Occipital lobe (tissue), 2 donors: Measurements from ENCODE around the gene KIF19. TPM values are rescaled to one million over a fixed set of nuclear protein-coding genes. Genes with fewer than 3 reads are reported as not detected.

Experiments
- DNase-seq: peaks from one replicate; lab custom pipeline; 2025; lab: John Stamatoyannopoulos, UW
- total RNA-seq: library from RNA; depleted of rRNA; stranded (reverse); fragments of >200 nt; gene quantifications from one replicate; pipeline ENCODE4 v1.2.3, GENCODE V29; 2014

KIF19 gene
- total RNA-seq, 1 donor from 2014 or later, result not detected

GRCh38 chr17:74303305-74303704, 22.7 kb upstream of the KIF19 start:
- no peak for DNase-seq

DNA sequence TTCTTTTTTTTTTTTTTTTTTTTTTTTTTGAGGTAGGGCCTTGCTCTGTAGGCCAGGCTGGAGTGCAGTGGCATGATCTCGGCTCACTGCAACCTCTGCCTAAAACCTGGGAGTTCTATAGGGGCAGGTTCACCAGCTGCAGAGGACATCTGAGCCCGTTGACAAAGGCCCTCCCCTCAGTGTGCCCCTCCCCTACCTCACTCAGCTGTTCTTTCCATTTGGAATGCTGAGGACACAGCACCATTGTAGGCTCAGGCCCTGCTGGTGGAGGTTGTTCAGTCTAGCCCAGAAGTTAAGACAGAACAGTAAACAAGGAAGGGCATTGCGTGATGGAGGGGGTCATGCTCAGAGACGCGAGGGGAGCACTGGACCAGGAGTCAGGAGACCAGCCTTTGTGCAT, 21.8 kb upstream of the KIF19 start:
- no peak for DNase-seq

- DNase-seq, result no peak
Observed at GRCh38 chr17:74305865-74306654, 20.0 kb upstream of the KIF19 start.

DNA sequence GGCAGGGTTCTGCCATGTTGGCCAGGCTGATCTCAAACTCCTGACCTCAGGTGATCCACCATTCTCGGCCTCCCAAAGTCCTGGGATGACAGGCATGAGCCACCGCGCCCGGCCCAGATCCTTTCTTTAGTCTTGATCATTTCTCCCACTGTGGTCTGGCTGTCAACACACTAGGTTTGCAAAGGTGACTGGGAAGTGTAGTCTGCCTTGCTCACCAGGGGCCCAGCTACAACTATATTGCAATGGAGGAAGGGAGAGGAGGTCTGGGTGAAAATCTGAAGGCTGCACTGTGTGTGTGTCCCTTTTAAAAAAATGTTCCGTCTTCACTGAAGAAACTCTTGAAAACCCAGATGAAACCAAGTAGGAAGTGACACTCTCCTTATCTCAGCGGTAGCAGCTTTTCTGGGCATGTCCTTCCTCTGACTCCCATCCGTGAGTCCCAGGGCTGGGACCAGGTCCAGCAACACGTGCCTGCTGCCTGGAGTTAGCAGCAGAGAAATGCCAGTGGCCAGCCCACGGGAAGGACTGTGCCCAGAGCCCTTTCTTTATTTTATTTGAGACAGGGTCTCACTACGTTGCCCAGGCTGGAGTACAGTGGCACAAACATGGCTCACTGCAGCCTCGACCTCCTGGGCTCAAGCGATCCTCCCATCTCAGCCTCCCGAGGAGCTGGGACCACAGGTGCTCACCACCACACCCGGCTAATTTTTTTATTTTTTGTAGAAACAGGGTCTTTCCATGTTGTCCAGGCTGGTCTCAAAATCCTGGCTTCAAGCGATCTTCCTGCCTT, 17.8 kb upstream of the KIF19 start:
- no peak for DNase-seq

DNA sequence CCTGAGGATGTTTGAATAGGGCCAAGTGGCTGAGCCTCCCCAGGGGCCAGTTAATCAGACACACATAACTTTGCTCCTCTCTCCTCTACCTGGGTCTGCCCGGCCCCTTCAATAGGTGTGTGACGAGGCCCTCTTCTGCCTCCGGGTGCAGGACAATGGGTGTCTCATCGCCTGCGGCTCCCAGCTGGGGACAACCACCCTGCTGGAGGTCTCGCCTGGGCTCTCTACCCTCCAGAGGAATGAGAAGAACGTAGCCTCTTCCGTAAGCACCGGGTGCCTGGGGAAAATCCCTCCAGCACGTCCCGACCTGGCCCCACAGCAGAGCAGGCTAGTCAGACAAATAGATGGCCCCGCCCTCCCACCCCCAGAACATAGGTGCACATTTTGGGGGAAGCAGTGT, 16.1 kb upstream of the KIF19 start:
- no peak for DNase-seq

GRCh38 chr17:74314877-74315276, 11.1 kb upstream of the KIF19 start:
- no peak for DNase-seq

DNA sequence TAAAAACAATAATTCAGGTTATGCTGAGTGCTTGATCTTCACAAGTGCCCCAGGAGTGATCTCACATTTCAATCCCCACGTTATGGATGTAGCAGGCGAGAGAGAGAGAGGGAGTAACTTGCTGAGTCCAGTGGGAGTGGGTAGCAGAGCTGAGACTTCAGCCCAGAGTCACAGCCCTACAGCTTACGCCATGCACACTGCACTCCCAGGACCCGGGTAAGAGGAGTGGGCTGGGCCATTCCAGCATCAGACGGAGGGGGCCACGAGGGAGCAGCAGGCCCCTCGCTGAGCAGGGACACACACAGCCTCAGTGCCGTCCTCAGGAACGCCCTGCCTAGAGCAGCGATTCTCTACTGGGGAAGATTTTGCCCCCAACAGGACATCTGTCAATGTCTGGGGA, 9.8 kb upstream of the KIF19 start:
- no peak for DNase-seq

GRCh38 chr17:74317071-74317470, 9.0 kb upstream of the KIF19 start:
- no peak for DNase-seq

DNA sequence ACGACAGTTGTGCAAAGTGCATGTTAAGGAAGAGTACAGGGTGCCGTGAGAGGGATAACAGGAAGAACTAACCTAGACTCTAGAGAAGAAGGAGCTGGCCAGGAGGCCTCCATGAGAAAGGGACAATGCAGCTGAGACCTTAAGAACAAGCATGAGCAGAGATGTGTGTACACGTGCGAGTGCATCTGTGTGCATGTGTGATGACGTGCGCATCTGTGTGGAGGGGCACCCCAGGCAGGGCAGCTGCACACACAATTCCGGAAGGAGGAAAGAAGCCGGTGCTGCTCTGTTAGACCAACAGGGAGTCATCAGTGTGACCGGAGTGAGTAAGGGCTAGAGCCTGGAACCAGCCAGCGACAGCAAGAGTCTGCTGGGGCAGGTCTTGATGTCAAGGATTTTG, 7.6 kb upstream of the KIF19 start:
- DNase-seq, result no peak

DNA sequence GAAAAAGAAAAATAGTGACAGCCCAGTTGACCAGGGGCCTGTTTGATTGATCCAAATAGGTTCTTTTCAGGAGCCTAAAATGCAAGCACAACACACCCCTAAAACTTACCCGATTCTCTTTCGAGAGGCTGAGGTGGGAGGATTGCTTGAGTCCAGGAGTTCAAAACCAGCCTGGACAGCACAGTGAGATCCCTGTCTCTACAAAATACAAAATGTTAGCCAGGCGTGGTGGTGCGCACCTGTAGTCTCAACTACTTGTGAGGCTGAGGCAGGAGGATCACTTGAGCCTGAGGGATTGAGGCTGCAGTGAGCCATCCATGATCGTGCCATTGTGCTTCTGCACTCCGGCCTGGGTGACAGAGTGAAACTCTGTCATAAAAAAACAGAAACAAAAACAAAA, 1.5 kb upstream of the KIF19 start:
- DNase-seq, result no peak

- DNase-seq, result no peak
Observed at GRCh38 chr17:74325376-74325742, 667 bp upstream of the KIF19 start.

DNA sequence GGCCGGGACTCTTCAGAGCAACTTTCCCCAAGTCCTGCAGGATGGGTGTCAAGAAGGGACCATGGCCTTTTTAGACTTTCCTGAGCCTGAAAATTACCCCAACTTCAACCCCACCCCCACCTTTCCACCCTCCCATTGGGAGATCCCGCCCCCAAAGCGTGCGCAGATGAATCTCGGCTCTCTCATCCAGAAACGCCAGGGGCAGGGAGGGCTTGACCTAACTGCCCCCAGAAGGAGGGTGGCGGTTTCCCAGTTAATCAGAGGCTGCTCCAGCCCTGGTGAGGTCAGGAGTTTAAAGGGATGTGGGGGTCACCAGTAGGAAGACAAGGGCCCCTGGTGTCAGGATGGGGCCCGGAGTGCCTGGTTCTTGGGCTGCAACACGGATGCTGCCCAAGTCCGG, 480 bp downstream of the KIF19 start:
- no peak for DNase-seq

- DNase-seq, result no peak
Observed at GRCh38 chr17:74328487-74328886, 2.5 kb downstream of the KIF19 start.

- no peak for DNase-seq
Observed at GRCh38 chr17:74329378-74329777, 3.4 kb downstream of the KIF19 start.

GRCh38 chr17:74330446-74330845, 4.4 kb downstream of the KIF19 start:
- DNase-seq, result peak; percentile 72

DNA sequence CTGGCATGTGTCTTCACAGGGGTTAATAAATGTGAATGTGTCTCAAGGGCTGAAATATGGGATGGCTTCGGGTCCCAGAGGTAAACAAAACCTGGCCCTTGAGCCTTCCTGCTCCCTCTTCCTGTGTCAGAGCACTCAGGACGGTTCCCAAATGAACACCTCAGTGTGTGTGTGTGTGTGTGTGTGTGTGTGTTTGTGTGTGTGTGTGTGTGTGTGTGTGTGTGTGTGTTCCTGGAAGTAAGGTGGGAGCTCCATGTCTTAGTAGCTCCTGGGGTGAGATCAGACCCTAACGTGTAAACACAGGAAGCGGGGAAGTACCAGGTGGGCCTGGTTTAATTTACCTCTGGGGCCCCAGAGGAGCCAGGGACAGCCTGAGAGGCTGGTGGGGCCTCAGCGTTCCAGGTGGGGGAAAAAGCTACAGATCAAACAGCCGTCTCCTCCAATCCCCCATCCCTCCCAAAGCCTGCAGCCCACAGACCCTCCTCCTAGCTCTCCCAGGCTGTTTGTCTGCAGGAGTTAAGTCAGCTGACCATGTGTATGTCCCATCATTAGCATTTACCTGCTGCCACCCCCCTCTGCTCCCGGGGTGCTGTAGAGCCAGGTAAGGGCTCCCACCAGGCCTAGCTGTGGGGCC, 6.1 kb downstream of the KIF19 start:
- no peak for DNase-seq

DNA sequence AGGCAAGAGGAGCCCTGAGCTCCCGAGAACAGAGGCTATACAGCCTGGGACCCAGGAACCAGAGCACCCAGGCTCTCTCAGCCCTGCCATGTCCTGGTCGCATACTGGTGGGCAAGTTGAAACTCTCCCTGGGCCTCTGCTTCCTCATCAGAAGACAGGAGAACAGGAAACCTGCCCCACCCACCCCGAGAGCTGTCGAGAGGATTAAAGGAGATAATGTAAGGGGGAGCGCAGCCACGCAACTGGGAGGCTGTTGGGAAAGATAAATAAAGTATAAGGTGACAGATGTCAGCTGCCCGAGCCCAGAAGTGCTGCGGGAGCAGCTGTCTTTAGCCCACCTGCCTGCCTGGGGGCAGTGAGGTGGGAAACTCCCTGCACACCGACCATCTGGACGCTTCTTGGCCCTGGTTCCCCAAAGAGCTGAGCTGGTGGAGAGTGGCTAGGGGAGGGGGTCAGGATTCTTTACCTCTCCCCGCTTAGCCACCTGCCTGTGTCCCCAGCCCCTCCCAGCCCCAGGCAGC, 6.8 kb downstream of the KIF19 start:
- no peak for DNase-seq

- no peak for DNase-seq
Observed at GRCh38 chr17:74334393-74335039, 8.5 kb downstream of the KIF19 start.

DNA sequence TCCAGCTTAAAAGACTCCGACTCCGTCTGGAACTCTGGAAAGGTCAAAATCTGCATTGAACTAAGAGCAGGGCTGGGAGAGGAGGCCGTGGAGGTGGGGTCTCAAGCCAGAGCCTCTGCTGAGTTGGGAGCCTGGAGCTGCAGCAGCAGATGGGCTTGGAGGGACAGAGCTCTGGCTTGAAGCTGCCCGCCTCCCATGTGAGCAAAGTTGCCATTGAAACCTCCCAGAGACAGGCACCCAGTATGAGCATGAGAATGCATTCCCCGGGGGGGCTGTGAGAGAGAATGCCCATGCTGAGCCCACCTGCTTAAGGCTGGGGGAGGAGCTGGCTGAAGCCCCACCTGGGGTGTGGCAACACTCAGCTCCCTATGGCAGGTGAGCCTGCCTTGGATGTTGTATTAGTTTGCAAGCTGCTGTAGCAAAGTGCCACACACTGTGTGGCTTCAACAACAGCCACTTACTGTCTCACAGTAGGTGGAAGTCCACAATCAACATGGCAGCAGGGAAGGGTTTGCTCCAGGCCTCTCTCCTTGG, 9.6 kb downstream of the KIF19 start:
- no peak for DNase-seq

- DNase-seq, result no peak
Observed at GRCh38 chr17:74336307-74336706, 10.3 kb downstream of the KIF19 start.

- DNase-seq, result peak; percentile 40
Observed at GRCh38 chr17:74337834-74338500, 11.9 kb downstream of the KIF19 start.
